MCF 10A (cell line): ENCODE results near the gene CRB2. TPM values are rescaled to one million over a fixed set of nuclear protein-coding genes. Genes with fewer than 3 reads are reported as not detected.

Experiments used
- BruUV-seq: library from RNA; stranded (reverse); fragments of 400-500 nt; replicated peaks from 2 replicates; lab custom pipeline; 2021; lab: Mats Ljungman, UMichigan
- CTCF ChIA-PET: fragments of 300-600 bp; sonication (Branson Sonifier 250); formaldehyde crosslinking; extraction: SDS; loops from one replicate; lab custom pipeline; 2021; ENCODE audit warnings: antibody characterized with exemption, inconsistent platforms; lab: Yijun Ruan, JAX
- POLR2A ChIA-PET: fragments of 300-600, 350-650 bp; sonication (Branson Sonifier 250); formaldehyde crosslinking; extraction: SDS; loops from one replicate; lab custom pipeline; 2020; ENCODE audit warnings: antibody characterized with exemption, inconsistent platforms; lab: Yijun Ruan, JAX
- DNase-seq: peaks from one replicate; pipeline ENCODE4 v3.0.0-alpha.2; 2018; ENCODE audit not compliant: unreplicated experiment
- H3K27ac Mint-ChIP-seq: one replicate; pipeline ENCODE4 v1.8.0; 2022; ENCODE audit warnings: mild to moderate bottlenecking, low read depth, mixed read lengths; ENCODE audit not compliant: unreplicated experiment
- H3K27me3 Mint-ChIP-seq: one replicate; pipeline ENCODE4 v1.8.0; 2022; ENCODE audit warnings: mixed read lengths; ENCODE audit not compliant: insufficient read depth, unreplicated experiment
- H3K36me3 Mint-ChIP-seq: one replicate; pipeline ENCODE4 v1.8.0; 2022; ENCODE audit warnings: mild to moderate bottlenecking, moderate library complexity, mixed read lengths; ENCODE audit not compliant: insufficient read depth, unreplicated experiment
- H3K4me1 Mint-ChIP-seq: one replicate; pipeline ENCODE4 v1.8.0; 2022; ENCODE audit warnings: mixed read lengths; ENCODE audit not compliant: insufficient read depth, unreplicated experiment
- H3K4me3 Mint-ChIP-seq: one replicate; pipeline ENCODE4 v1.8.0; 2022; ENCODE audit warnings: mild to moderate bottlenecking, moderate library complexity, mixed read lengths; ENCODE audit not compliant: unreplicated experiment
- H3K9me3 Mint-ChIP-seq: one replicate; pipeline ENCODE4 v1.8.0; 2022; ENCODE audit warnings: mixed read lengths; ENCODE audit not compliant: unreplicated experiment
- intact Hi-C: fragments of 100-400 bp; cut with micrococcal nuclease; formaldehyde crosslinking; loops from 2 replicates; pipeline ENCODE4 v1.14.1; 2022
- total RNA-seq: library from RNA; stranded (reverse); gene quantifications from 2 replicates; pipeline ENCODE4 v1.2.3, GENCODE V29; 2022
- TF ChIP-seq, protein P1 (sequence below): fragments of 200-600 bp; IDR thresholded peaks from one replicate; pipeline ENCODE4 v1.8.0; 2022; ENCODE audit warnings: antibody characterized with exemption, mild to moderate bottlenecking; ENCODE audit not compliant: unreplicated experiment

Gene CRB2
- total RNA-seq, 1 experiment from 2014 or later, result not detected

DNA sequence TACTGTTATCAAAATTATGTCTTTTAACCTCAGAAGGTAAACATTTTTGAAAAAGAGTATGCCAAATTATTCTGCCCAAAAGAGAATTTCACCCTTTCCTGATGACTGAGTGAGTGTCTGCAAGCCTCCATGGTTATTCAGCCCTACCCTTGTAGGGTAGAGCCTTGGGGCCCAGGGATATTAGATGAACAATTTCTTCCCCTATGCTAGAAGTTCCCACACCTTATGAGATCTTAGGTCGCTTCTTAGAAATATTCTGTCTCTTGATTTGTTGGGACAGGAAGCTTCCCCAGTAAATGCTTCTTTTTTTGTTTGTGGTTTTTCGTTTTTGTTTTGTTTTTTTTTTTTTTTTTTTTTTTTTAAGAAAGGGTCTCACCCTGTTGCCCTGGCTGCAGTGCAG is 3.1 kb downstream of the CRB2 start:
- intact Hi-C loops, result no loop called here
- Mint-ChIP-seq H3K27me3 (peaks cover 16% of the 10 kb centered on the region), H3K9me3 (no peaks in the 10 kb centered on the region), H3K4me1 (no peaks in the 10 kb centered on the region), H3K36me3 (no peaks in the 10 kb centered on the region), H3K27ac (no peak overlapping the region), H3K4me3 (no peak overlapping the region)
- TF ChIP-seq, protein P1, sequence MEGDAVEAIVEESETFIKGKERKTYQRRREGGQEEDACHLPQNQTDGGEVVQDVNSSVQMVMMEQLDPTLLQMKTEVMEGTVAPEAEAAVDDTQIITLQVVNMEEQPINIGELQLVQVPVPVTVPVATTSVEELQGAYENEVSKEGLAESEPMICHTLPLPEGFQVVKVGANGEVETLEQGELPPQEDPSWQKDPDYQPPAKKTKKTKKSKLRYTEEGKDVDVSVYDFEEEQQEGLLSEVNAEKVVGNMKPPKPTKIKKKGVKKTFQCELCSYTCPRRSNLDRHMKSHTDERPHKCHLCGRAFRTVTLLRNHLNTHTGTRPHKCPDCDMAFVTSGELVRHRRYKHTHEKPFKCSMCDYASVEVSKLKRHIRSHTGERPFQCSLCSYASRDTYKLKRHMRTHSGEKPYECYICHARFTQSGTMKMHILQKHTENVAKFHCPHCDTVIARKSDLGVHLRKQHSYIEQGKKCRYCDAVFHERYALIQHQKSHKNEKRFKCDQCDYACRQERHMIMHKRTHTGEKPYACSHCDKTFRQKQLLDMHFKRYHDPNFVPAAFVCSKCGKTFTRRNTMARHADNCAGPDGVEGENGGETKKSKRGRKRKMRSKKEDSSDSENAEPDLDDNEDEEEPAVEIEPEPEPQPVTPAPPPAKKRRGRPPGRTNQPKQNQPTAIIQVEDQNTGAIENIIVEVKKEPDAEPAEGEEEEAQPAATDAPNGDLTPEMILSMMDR, result no peak
- BruUV-seq, result no TSS peak
- CTCF ChIA-PET, result interaction anchor here (0.9 to 3.3 kb wide), 2 partner anchors 9 to 43 kb away, joined by 3 to 33 read pairs; no protein-coding TSS in a partner anchor
- POLR2A ChIA-PET, result no interaction called here
- DNase-seq, result no peak

- POLR2A ChIA-PET, result no interaction called here
- Mint-ChIP-seq H3K9me3 (no peaks in the 10 kb centered on the region), H3K27ac (no peak overlapping the region), H3K36me3 (no peaks in the 10 kb centered on the region), H3K4me1 (no peaks in the 10 kb centered on the region), H3K4me3 (no peak overlapping the region), H3K27me3 (peaks cover 11% of the 10 kb centered on the region)
- intact Hi-C loops, result no loop called here
- BruUV-seq, result no TSS peak
- TF ChIP-seq, protein P1, result no peak
- CTCF ChIA-PET, result interaction anchor here (0.9 to 3.3 kb wide), 2 partner anchors 10 to 43 kb away, joined by 3 to 33 read pairs; no protein-coding TSS in a partner anchor
- no peak for DNase-seq
Observed at GRCh38 chr9:123359546-123359945, 3.5 kb downstream of the CRB2 start.

DNA sequence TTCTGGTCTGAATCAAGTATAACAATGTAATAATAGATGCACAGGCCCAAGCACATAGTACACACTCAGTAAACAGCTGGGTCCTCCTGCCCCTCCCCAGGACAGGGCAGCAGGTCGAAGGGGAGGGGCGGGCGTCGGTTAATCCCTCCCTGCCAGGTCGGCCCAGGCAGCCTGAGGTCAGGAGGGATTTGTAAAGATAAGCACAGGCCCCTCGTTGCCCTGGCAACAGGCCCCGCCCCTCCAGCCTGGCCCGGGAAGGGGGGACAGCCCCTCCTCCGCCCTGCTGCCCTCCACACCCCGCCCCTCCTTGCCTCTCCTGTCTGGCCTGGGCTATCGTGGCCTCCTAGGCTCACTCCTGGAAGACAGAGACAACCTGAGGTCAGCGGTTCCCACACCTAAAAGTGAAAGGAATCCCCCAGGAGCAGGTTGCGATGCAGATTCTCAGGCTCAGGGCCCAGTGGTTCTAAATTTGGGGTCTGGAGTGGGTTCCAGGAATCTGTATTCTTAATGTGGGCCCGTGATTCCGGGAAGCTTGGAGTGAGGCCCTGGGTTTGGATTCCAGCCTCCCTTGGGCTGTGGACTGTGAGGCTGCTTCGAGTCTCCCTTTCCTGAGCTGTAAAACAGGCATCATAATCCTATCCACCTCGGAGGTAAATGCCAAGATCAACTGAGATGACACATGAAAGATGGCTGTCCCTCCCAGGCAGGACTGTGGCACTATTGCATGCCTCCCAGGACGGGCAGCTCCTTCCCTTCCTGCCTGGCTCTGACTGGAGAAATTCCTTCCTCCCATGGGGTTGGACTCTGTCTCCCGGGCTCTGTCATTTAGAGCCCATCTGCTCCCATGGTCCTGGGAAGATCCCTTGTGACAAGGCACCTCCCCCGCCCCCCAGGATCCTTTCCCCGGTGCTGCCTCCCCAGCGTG is 4.4 kb downstream of the CRB2 start:
- Mint-ChIP-seq H3K27me3 (peaks cover 3% of the 10 kb centered on the region), H3K36me3 (no peaks in the 10 kb centered on the region), H3K9me3 (no peaks in the 10 kb centered on the region), H3K4me3 (no peak overlapping the region), H3K4me1 (no peaks in the 10 kb centered on the region), H3K27ac (no peak overlapping the region)
- CTCF ChIA-PET, result interaction anchor here (0.5 to 3.3 kb wide), 3 partner anchors 11 to 434 kb away, joined by 3 to 33 read pairs (median 4); no protein-coding TSS in a partner anchor
- DNase-seq, result no peak
- POLR2A ChIA-PET, result interaction anchor here (0.6 kb wide), 1 partner anchor 40 kb away, joined by 3 read pairs; no protein-coding TSS in a partner anchor
- intact Hi-C loops, result no loop called here
- TF ChIP-seq, protein P1, result no peak
- no TSS peak for BruUV-seq

- intact Hi-C loops, result no loop called here
Observed at GRCh38 chr9:123361086-123361730, 5.2 kb downstream of the CRB2 start.

More at GRCh38 chr9:123361086-123361730, 5.2 kb downstream of the CRB2 start:
- DNase-seq, result no peak
- ChIA-PET CTCF (interaction anchor here (0.5 to 3.3 kb wide), 2 partner anchors 11 to 435 kb away, joined by 4 to 33 read pairs; no protein-coding TSS in a partner anchor), POLR2A (interaction anchor here (0.6 kb wide), 1 partner anchor 532 kb away, joined by 3 read pairs; no protein-coding TSS in a partner anchor)
- Mint-ChIP-seq H3K9me3 (no peaks in the 10 kb centered on the region), H3K4me1 (no peaks in the 10 kb centered on the region), H3K36me3 (no peaks in the 10 kb centered on the region), H3K4me3 (no peak overlapping the region), H3K27ac (no peak overlapping the region), H3K27me3 (no peaks in the 10 kb centered on the region)
- BruUV-seq, result no TSS peak
- TF ChIP-seq, protein P1, result no peak
